ENCODE data around the gene ADAT1. TPM values are rescaled to one million over a fixed set of nuclear protein-coding genes. Genes with fewer than 3 reads are reported as not detected.

ADAT1 gene
- total and polyA plus RNA-seq, 2 of the 13 experiments (the other 11 are each of a cell fraction or from before 2014, with no cell fraction given) = 18.4 to 40.8 TPM

DNA sequence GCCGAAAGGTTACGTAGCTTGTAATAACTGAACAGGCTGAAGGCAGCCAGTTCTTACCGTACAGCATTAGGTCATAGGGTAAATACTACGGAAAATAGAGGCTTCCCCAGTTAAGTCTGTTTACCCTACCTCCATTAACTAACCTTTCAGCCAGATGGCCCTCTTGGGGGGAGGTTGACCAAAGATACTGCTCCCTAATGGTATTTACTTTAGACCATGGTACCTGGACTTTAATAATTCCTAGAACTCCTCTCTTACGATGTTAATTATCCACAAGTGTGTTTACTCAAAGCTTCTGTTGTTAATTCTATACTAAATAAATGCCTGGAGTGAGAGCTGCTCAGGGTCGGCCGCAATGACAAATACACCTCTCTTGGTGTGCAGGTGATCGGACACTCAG, 9.8 kb upstream of the ADAT1 start:
- Histone ChIP-seq H3K27me3 (ENCODE audit: control insufficient read depth in 1 of 2, insufficient read depth in 2 of 2, low read length in 2 of 2) (no peaks in the 10 kb centered on the region), H3K9me3 (ENCODE audit: low read length) (no peaks in the 10 kb centered on the region), H3K4me3 (replicated peaks in 1 of 3; ENCODE audit: insufficient read depth in 1 of 3, low read depth in 2 of 3, low read length in 3 of 3) (no peak overlapping the region), H3K4me2 (ENCODE audit: low read depth, low read length) (no peak overlapping the region), H3K36me3 (replicated peaks in 1 of 2; ENCODE audit: control insufficient read depth in 1 of 2, insufficient read depth in 2 of 2, low read length in 2 of 2) (peaks cover 56 to 93% of the 10 kb centered on the region in 2 experiments), H2AFZ (ENCODE audit: low read length) (no peak overlapping the region), H3K4me1 (ENCODE audit: insufficient read depth, low read length) (peaks cover 10% of the 10 kb centered on the region; the same call in 1 of the 2 replicates), H4K20me1 (ENCODE audit: insufficient read depth, low read length) (no peaks in the 10 kb centered on the region), H3K79me2 (ENCODE audit: insufficient read depth, low read length) (no peaks in the 10 kb centered on the region), H3K27ac (ENCODE audit: extremely low read length, insufficient read depth, low read length) (no peak overlapping the region), H3K9ac (ENCODE audit: insufficient read depth, low read depth, low read length) (no peak overlapping the region)
- in situ Hi-C loops (cut with HindIII; ENCODE audit: extremely low pct_ligation_motif_present, low pct_unique_long_range_greater_than_20kb) = no loop called here
- no peak for DNase-seq (ENCODE audit: low spot score)
- ChIA-PET POLR2A (interaction anchor here (2.5 kb wide), 1 partner anchor 15 kb away, joined by 11 read pairs; the partner anchor contains the start of genes KARS1 and TERF2IP), CTCF (ENCODE audit: low intra/inter-chr PET ratio, low total read pairs) (no interaction called here)
- BruUV-seq (replicated peaks) = no TSS peak
- intact Hi-C loops (cut with micrococcal nuclease; ENCODE audit: unreplicated experiment) = no loop called here
- no peak for ATAC-seq
- TF ChIP-seq ZNF460 (CRISPR knock-in tag; IDR thresholded peaks at IDR 0.05; ENCODE audit: borderline replicate concordance) (no peak), SAFB2 (CRISPR knock-in tag; IDR thresholded peaks at IDR 0.05; ENCODE audit: borderline replicate concordance, low read depth) (no peak), GFI1 (CRISPR knock-in tag; IDR thresholded peaks at IDR 0.05; ENCODE audit: borderline replicate concordance) (no peak), THAP11 (CRISPR knock-in tag; IDR thresholded peaks at IDR 0.05) (no peak), ZNF616 (CRISPR knock-in tag; IDR thresholded peaks at IDR 0.05; ENCODE audit: low read depth) (no peak), TBX2 (CRISPR knock-in tag; IDR thresholded peaks at IDR 0.05; ENCODE audit: borderline replicate concordance) (no peak), CCAR2 (optimal IDR thresholded peaks at IDR 0.05; ENCODE audit: low read depth, low read length) (no peak), BCL6 (CRISPR knock-in tag; IDR thresholded peaks at IDR 0.05) (peak; percentile 76), ZNF33B (CRISPR knock-in tag; IDR thresholded peaks at IDR 0.05) (no peak), GZF1 (CRISPR knock-in tag; IDR thresholded peaks at IDR 0.05) (no peak), RFX1 (IDR thresholded peaks at IDR 0.05) (no peak), CHCHD3 (CRISPR knock-in tag; IDR thresholded peaks at IDR 0.05) (no peak), ZNF20 (CRISPR knock-in tag; IDR thresholded peaks at IDR 0.05) (no peak), ZNF776 (CRISPR knock-in tag; IDR thresholded peaks at IDR 0.05) (no peak), ZNF12 (CRISPR knock-in tag; IDR thresholded peaks at IDR 0.05) (peak; percentile 43; the same call in 1 of the 2 replicates), ZNF230 (CRISPR knock-in tag; IDR thresholded peaks at IDR 0.05) (no peak), SMAD1 (CRISPR knock-in tag; IDR thresholded peaks at IDR 0.05; ENCODE audit: borderline replicate concordance, low read depth) (no peak), SNRNP70 (IDR thresholded peaks at IDR 0.05; ENCODE audit: low read depth, low read length) (no peak), NR2F1 (CRISPR knock-in tag; IDR thresholded peaks at IDR 0.05) (no peak), KDM4B (CRISPR knock-in tag; IDR thresholded peaks at IDR 0.05) (no peak)
- TF ChIP-seq, protein P1, sequence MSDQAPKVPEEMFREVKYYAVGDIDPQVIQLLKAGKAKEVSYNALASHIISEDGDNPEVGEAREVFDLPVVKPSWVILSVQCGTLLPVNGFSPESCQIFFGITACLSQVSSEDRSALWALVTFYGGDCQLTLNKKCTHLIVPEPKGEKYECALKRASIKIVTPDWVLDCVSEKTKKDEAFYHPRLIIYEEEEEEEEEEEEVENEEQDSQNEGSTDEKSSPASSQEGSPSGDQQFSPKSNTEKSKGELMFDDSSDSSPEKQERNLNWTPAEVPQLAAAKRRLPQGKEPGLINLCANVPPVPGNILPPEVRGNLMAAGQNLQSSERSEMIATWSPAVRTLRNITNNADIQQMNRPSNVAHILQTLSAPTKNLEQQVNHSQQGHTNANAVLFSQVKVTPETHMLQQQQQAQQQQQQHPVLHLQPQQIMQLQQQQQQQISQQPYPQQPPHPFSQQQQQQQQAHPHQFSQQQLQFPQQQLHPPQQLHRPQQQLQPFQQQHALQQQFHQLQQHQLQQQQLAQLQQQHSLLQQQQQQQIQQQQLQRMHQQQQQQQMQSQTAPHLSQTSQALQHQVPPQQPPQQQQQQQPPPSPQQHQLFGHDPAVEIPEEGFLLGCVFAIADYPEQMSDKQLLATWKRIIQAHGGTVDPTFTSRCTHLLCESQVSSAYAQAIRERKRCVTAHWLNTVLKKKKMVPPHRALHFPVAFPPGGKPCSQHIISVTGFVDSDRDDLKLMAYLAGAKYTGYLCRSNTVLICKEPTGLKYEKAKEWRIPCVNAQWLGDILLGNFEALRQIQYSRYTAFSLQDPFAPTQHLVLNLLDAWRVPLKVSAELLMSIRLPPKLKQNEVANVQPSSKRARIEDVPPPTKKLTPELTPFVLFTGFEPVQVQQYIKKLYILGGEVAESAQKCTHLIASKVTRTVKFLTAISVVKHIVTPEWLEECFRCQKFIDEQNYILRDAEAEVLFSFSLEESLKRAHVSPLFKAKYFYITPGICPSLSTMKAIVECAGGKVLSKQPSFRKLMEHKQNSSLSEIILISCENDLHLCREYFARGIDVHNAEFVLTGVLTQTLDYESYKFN (CRISPR knock-in tag; conservative IDR thresholded peaks at IDR 0.05) = peak; percentile 53
- TF ChIP-seq, protein P2, sequence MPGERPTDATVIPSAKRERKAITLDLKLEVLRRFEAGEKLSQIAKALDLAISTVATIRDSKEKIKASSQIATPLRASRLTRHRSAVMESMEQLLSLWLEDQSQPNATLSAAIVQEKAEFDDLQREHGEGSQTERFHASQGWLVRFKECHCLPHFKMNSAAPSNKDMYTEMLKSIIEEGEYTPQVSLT (CRISPR knock-in tag; IDR thresholded peaks at IDR 0.05; ENCODE audit: borderline replicate concordance, low read depth) = no peak
- no peak for FAIRE-seq
- 68% methylated on average over 8 of the region's 8 CpGs for WGBS (ENCODE audit: low lambda C conversion rate)
